Trophoblast cell (in vitro differentiated cells and primary cell): ENCODE measurements around the gene VWA2.

Experiments
- DNase-seq, 2 donors: peaks; one replicate each; pipeline ENCODE4 v3.0.0-alpha.2; 2016
- H2AFZ ChIP-seq: 2 replicates; pipeline ENCODE4 v1.6.1; 2013; ENCODE audit warnings: low read length, moderate library complexity, mild to moderate bottlenecking; ENCODE audit not compliant: insufficient read depth, poor library complexity
- H2AK5ac ChIP-seq: 2 replicates; pipeline ENCODE4 v1.6.1; 2013; ENCODE audit warnings: mild to moderate bottlenecking, low read length
- H2BK120ac ChIP-seq: 2 replicates; pipeline ENCODE4 v1.6.1; 2013; ENCODE audit warnings: low read length, mild to moderate bottlenecking, moderate library complexity; ENCODE audit not compliant: insufficient read depth, poor library complexity
- H2BK12ac ChIP-seq: 2 replicates; pipeline ENCODE4 v1.6.1; 2013; ENCODE audit warnings: mild to moderate bottlenecking, low read length, moderate library complexity
- H2BK5ac ChIP-seq: 2 replicates; pipeline ENCODE4 v1.6.1; 2013; ENCODE audit warnings: low read length, low read depth, moderate library complexity, mild to moderate bottlenecking; ENCODE audit not compliant: poor library complexity
- H3K14ac ChIP-seq: 2 replicates; pipeline ENCODE4 v1.6.1; 2013; ENCODE audit warnings: mild to moderate bottlenecking, low read length
- H3K18ac ChIP-seq: 2 replicates; pipeline ENCODE4 v1.6.1; 2013; ENCODE audit warnings: mild to moderate bottlenecking, low read length
- H3K23ac ChIP-seq: 2 replicates; pipeline ENCODE4 v1.6.1; 2013; ENCODE audit warnings: low read length
- H3K27ac ChIP-seq: 2 replicates; pipeline ENCODE4 v1.5.1; 2013; ENCODE audit warnings: low read depth, mild to moderate bottlenecking, inconsistent platforms, low read length, moderate library complexity
- H3K27me3 ChIP-seq: 2 replicates; pipeline ENCODE4 v1.6.1; 2013; ENCODE audit warnings: inconsistent platforms, mild to moderate bottlenecking, low read length, moderate library complexity; ENCODE audit not compliant: insufficient read depth
- H3K36me3 ChIP-seq, 2 experiments: 1 replicate in 1 of 2; 2 replicates in 1 of 2; pipeline ENCODE4 v1.6.1; 2013; ENCODE audit warnings: low read length in 2 of 2, mild to moderate bottlenecking in 2 of 2, moderate library complexity in 1 of 2; ENCODE audit not compliant: insufficient read depth in 2 of 2, control insufficient read depth in 1 of 2
- H3K4ac ChIP-seq: 2 replicates; pipeline ENCODE4 v1.6.1; 2013; ENCODE audit warnings: low read depth, mild to moderate bottlenecking, low read length, moderate library complexity
- H3K4me1 ChIP-seq, 2 experiments: 1 replicate in 1 of 2; 2 replicates in 1 of 2; pipeline ENCODE4 v1.6.1; 2013; ENCODE audit warnings: low read length in 2 of 2, mild to moderate bottlenecking in 2 of 2, moderate library complexity in 1 of 2; ENCODE audit not compliant: insufficient read depth in 2 of 2, control insufficient read depth in 1 of 2
- H3K4me2 ChIP-seq: 2 replicates; pipeline ENCODE4 v1.6.1; 2013; ENCODE audit warnings: inconsistent platforms, mild to moderate bottlenecking, low read length, moderate library complexity
- H3K4me3 ChIP-seq: 2 replicates; pipeline ENCODE4 v1.5.1; 2013; ENCODE audit warnings: mild to moderate bottlenecking, low read depth, low read length, inconsistent platforms
- H3K79me1 ChIP-seq: one replicate; pipeline ENCODE4 v1.6.1; 2013; ENCODE audit warnings: low read length
- H3K79me2 ChIP-seq: 2 replicates; pipeline ENCODE4 v1.6.1; 2013; ENCODE audit warnings: low read length, mild to moderate bottlenecking; ENCODE audit not compliant: control insufficient read depth, insufficient read depth, poor library complexity
- H3K9ac ChIP-seq: 2 replicates; pipeline ENCODE4 v1.6.1; 2013; ENCODE audit warnings: mild to moderate bottlenecking, low read length
- H3K9me3 ChIP-seq: 2 replicates; pipeline ENCODE4 v1.6.1; 2013; ENCODE audit warnings: low read depth, mild to moderate bottlenecking, control low read depth, inconsistent platforms, low read length; ENCODE audit not compliant: insufficient read depth
- H4K12ac ChIP-seq: 2 replicates; pipeline ENCODE4 v1.6.1; 2013; ENCODE audit warnings: low read depth, mild to moderate bottlenecking, low read length, moderate library complexity
- H4K8ac ChIP-seq: 2 replicates; pipeline ENCODE4 v1.6.1; 2013; ENCODE audit warnings: low read depth, mild to moderate bottlenecking, low read length, moderate library complexity
- H4K91ac ChIP-seq: one replicate; pipeline ENCODE4 v1.6.1; 2013; ENCODE audit warnings: low read depth, mild to moderate bottlenecking, low read length, moderate library complexity
- WGBS: extraction: QIAGEN DNeasy Blood & Tissue Kit; methylation state at CpG from one replicate; pipeline ENCODE4 v1.1.7; 2013; ENCODE audit warnings: missing lambda C conversion rate; ENCODE audit not compliant: insufficient read length, insufficient coverage; ENCODE audit errors: extremely low coverage; 5-methylcytosine and 5-hydroxymethylcytosine counted together

Gene VWA2

GRCh38 chr10:114319406-114320248 lies 80.6 kb downstream of the VWA2 start:
- Histone ChIP-seq H3K4me1 (peaks cover 21 to 36% of the 10 kb centered on the region in 2 experiments), H3K23ac (no peak overlapping the region), H3K4me3 (no peak overlapping the region), H2BK12ac (peak overlapping the region; percentile 81), H3K4ac (no peak overlapping the region), H3K36me3 (peaks cover 14 to 22% of the 10 kb centered on the region in 2 experiments), H2BK120ac (peak overlapping the region; percentile 65), H3K4me2 (no peak overlapping the region), H2AFZ (no peak overlapping the region), H3K79me1 (peaks cover 28% of the 10 kb centered on the region), H3K27ac (peak overlapping the region; percentile 51), H3K9ac (no peak overlapping the region), H2AK5ac (no peak overlapping the region), H2BK5ac (peak overlapping the region; percentile 23), H4K8ac (no peak overlapping the region), H3K79me2 (peaks cover 1% of the 10 kb centered on the region), H4K91ac (peak overlapping the region; percentile 87), H3K14ac (peak overlapping the region; percentile 18), H4K12ac (no peak overlapping the region), H3K27me3 (no peaks in the 10 kb centered on the region), H3K18ac (peak overlapping the region; percentile 27), H3K9me3 (no peaks in the 10 kb centered on the region)
- no peak for DNase-seq
- no CpG with 5 or more reads among the region's 18 CpGs for WGBS

- no peak overlapping the region for H3K4ac ChIP-seq
These were observed 81.4 kb downstream of the VWA2 start for GRCh38 chr10:114320249-114321116.

GRCh38 chr10:114322344-114322743 lies 83.3 kb downstream of the VWA2 start:
- no peaks in the 10 kb centered on the region for H3K9me3 ChIP-seq
- H3K4ac ChIP-seq = no peak overlapping the region
- no CpG with 5 or more reads among the region's 5 CpGs for WGBS
- no peak overlapping the region for H4K12ac ChIP-seq
- no peak overlapping the region for H2BK12ac ChIP-seq
- no peak overlapping the region for H2AFZ ChIP-seq
- H4K8ac ChIP-seq = peak overlapping the region; percentile 40
- peak overlapping the region; percentile 28 for H2BK120ac ChIP-seq
- H3K18ac ChIP-seq = no peak overlapping the region
- no peak overlapping the region for H3K9ac ChIP-seq
- peaks cover 21 to 33% of the 10 kb centered on the region in 2 experiments for H3K4me1 ChIP-seq
- no peak overlapping the region for H3K4me2 ChIP-seq
- H3K4me3 ChIP-seq = no peak overlapping the region
- H3K27ac ChIP-seq = peak overlapping the region; percentile 88
- DNase-seq = peak; percentile 27 to 67
- H3K14ac ChIP-seq = no peak overlapping the region
- H3K23ac ChIP-seq = no peak overlapping the region
- H2AK5ac ChIP-seq = no peak overlapping the region
- peaks cover 14 to 29% of the 10 kb centered on the region in 2 experiments for H3K36me3 ChIP-seq
- peak overlapping the region; percentile 83 for H4K91ac ChIP-seq
- peak overlapping the region; percentile 63 for H2BK5ac ChIP-seq
- H3K27me3 ChIP-seq = no peaks in the 10 kb centered on the region
- peaks cover 27% of the 10 kb centered on the region for H3K79me1 ChIP-seq
- no peaks in the 10 kb centered on the region for H3K79me2 ChIP-seq

More at GRCh38 chr10:114320249-114321116, 81.4 kb downstream of the VWA2 start:
- peak overlapping the region; percentile 69 for H4K8ac ChIP-seq
- peak overlapping the region; percentile 63 for H3K18ac ChIP-seq
- H2AFZ ChIP-seq = peak overlapping the region; percentile 18
- no CpG with 5 or more reads among the region's 23 CpGs for WGBS
- no peaks in the 10 kb centered on the region for H3K9me3 ChIP-seq
- H2BK120ac ChIP-seq = peak overlapping the region; percentile 65
- H3K27ac ChIP-seq = peak overlapping the region; percentile 51
- H3K9ac ChIP-seq = no peak overlapping the region
- H4K91ac ChIP-seq = peak overlapping the region; percentile 87
- peak overlapping the region; percentile 71 for H3K14ac ChIP-seq
- H3K4me2 ChIP-seq = no peak overlapping the region
- no peak overlapping the region for H3K23ac ChIP-seq
- DNase-seq = peak; percentile 69 to 70
- peaks cover under 1% of the 10 kb centered on the region for H3K79me2 ChIP-seq
- no peaks in the 10 kb centered on the region for H3K27me3 ChIP-seq
- H4K12ac ChIP-seq = peak overlapping the region; percentile 9
- peak overlapping the region; percentile 81 for H2BK12ac ChIP-seq
- peaks cover 21 to 37% of the 10 kb centered on the region in 2 experiments for H3K4me1 ChIP-seq
- no peak overlapping the region for H3K4me3 ChIP-seq
- peak overlapping the region; percentile 37 for H2BK5ac ChIP-seq
- H3K36me3 ChIP-seq = peaks cover 15 to 25% of the 10 kb centered on the region in 2 experiments
- peaks cover 29% of the 10 kb centered on the region for H3K79me1 ChIP-seq
- peak overlapping the region; percentile 65 for H2AK5ac ChIP-seq

- no peak overlapping the region for H4K12ac ChIP-seq
- peak overlapping the region; percentile 55 for H2BK5ac ChIP-seq
- WGBS = no CpG with 5 or more reads among the region's 5 CpGs
- no peaks in the 10 kb centered on the region for H3K9me3 ChIP-seq
- peak overlapping the region; percentile 26 for H2BK12ac ChIP-seq
- no peak overlapping the region for H3K9ac ChIP-seq
- peak overlapping the region; percentile 28 for H2BK120ac ChIP-seq
- H4K8ac ChIP-seq = peak overlapping the region; percentile 40
- H3K23ac ChIP-seq = no peak overlapping the region
- peak overlapping the region; percentile 86 for H3K27ac ChIP-seq
- peak overlapping the region; percentile 66 for H3K4ac ChIP-seq
- H4K91ac ChIP-seq = peak overlapping the region; percentile 63
- no peaks in the 10 kb centered on the region for H3K27me3 ChIP-seq
- peaks cover 21 to 33% of the 10 kb centered on the region in 2 experiments for H3K4me1 ChIP-seq
- peaks cover 19 to 33% of the 10 kb centered on the region in 2 experiments for H3K36me3 ChIP-seq
- H3K14ac ChIP-seq = peak overlapping the region; percentile 69
- no peak overlapping the region for H2AFZ ChIP-seq
- peak overlapping the region; percentile 74 for H2AK5ac ChIP-seq
- no peaks in the 10 kb centered on the region for H3K79me2 ChIP-seq
- H3K79me1 ChIP-seq = peaks cover 27% of the 10 kb centered on the region
- H3K4me3 ChIP-seq = no peak overlapping the region
- DNase-seq = peak in 1 of 2 donors; percentile 66
- no peak overlapping the region for H3K4me2 ChIP-seq
- peak overlapping the region; percentile 36 for H3K18ac ChIP-seq
These were observed 84.0 kb downstream of the VWA2 start for GRCh38 chr10:114323023-114323422.
